GM21423 (cell line): ENCODE data around the gene KHDC4.
"Not testable (repeated sequence)": the region's sequence is repeated elsewhere in the genome, so short reads cannot be mapped to it uniquely, and the experiment has no call there.

Source experiments
- ATAC-seq: cut with Tn5 transposase; IDR thresholded peaks from one replicate; pipeline ENCODE4 v1.9.1; 2021; ENCODE audit warnings: mild to moderate bottlenecking, moderate library complexity; ENCODE audit not compliant: unreplicated experiment

The KHDC4 gene

GRCh38 chr1:155911156-155912055 is 22.8 kb downstream of the KHDC4 start, which contains the start of gene RIT1:
Gene RIT1, minus strand, starts transcription at chr1:155911349. Its CDS starts 588 bp downstream, at chr1:155910761.
- peak; percentile 82 for ATAC-seq

- ATAC-seq, result no peak
Measured at GRCh38 chr1:155910621-155911121, 23.5 kb downstream of the KHDC4 start.

- ATAC-seq, result no peak
Measured at GRCh38 chr1:155909894-155910293, 24.3 kb downstream of the KHDC4 start.

- ATAC-seq, result no peak
Measured at GRCh38 chr1:155904261-155904660, 30.0 kb downstream of the KHDC4 start.

- no peak for ATAC-seq
Measured at GRCh38 chr1:155900161-155900560, 34.1 kb downstream of the KHDC4 start.

- ATAC-seq, result no peak
Measured at GRCh38 chr1:155899683-155900082, 34.5 kb downstream of the KHDC4 start.

GRCh38 chr1:155898888-155899287 is 35.3 kb downstream of the KHDC4 start:
- no peak for ATAC-seq

GRCh38 chr1:155897746-155898145 is 36.5 kb downstream of the KHDC4 start:
- no peak for ATAC-seq

GRCh38 chr1:155896476-155896875 is 37.7 kb downstream of the KHDC4 start:
- ATAC-seq, result not testable (repeated sequence)

- ATAC-seq, result not testable (repeated sequence)
Measured at GRCh38 chr1:155895617-155896016, 38.6 kb downstream of the KHDC4 start.

- ATAC-seq, result no peak
Measured at GRCh38 chr1:155893389-155894142, 40.6 kb downstream of the KHDC4 start.

GRCh38 chr1:155892796-155893195 is 41.4 kb downstream of the KHDC4 start:
- no peak for ATAC-seq

GRCh38 chr1:155890251-155890650 is 44.0 kb downstream of the KHDC4 start:
- ATAC-seq, result no peak

GRCh38 chr1:155889566-155889965 is 44.6 kb downstream of the KHDC4 start:
- ATAC-seq, result no peak

- no peak for ATAC-seq
Measured at GRCh38 chr1:155888481-155888880, 45.7 kb downstream of the KHDC4 start.

- ATAC-seq, result no peak
Measured at GRCh38 chr1:155884982-155885381, 49.2 kb downstream of the KHDC4 start.

- no peak for ATAC-seq
Measured at GRCh38 chr1:155884031-155884960, 49.9 kb downstream of the KHDC4 start.

- no peak for ATAC-seq
Measured at GRCh38 chr1:155882766-155883165, 51.4 kb downstream of the KHDC4 start.

- ATAC-seq, result no peak
Measured at GRCh38 chr1:155882235-155882634, 52.0 kb downstream of the KHDC4 start.

- ATAC-seq, result no peak
Measured at GRCh38 chr1:155880950-155881349, 53.3 kb downstream of the KHDC4 start.

GRCh38 chr1:155880251-155880650 is 54.0 kb downstream of the KHDC4 start:
- ATAC-seq, result no peak
